GM23248 (cell line): ENCODE results near the gene ATP2B1.

Experiments
- EZH2 ChIP-seq: fragments of 200-600 bp; sonication (generic); IDR thresholded peaks from 2 replicates; pipeline ENCODE4 v1.6.1; 2018; ENCODE audit warnings: antibody characterized with exemption, mild to moderate bottlenecking; ENCODE audit not compliant: insufficient read depth, poor library complexity, severe bottlenecking
- EZH2phosphoT487 ChIP-seq: fragments of 200-600 bp; sonication (generic); IDR thresholded peaks from 2 replicates; pipeline ENCODE4 v1.6.1; 2018; ENCODE audit warnings: antibody characterized with exemption, moderate library complexity, mild to moderate bottlenecking, low read depth; ENCODE audit not compliant: insufficient read depth

DNA sequence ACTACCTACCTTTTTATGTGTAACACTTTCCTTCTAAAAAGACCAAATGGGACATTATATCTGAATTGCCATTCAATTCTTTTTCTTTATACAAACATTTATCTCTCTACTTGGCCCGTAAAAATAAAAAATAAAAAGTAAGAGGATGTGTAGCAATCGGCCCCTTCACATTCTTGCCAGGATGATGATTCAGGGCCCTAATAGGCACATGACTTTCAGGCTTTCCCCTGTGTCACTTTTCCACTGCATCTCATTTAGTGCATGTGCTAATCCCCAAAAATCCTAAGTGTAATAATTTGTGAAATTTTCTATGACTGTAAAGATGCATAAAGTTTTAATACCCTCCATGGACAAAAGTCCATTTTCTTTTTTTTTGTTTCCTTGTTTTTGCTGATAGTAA is 23.0 kb upstream of the ATP2B1 start:
- TF ChIP-seq EZH2 (no peak), EZH2phosphoT487 (no peak)
